HEK293 (cell line): ENCODE data around the gene TSPAN7.

ENCODE experiments used
- CTCF ChIA-PET: fragments of 350-600 bp; formaldehyde crosslinking; extraction: SDS; loops from one replicate; lab custom pipeline; 2021; ENCODE audit warnings: antibody characterized with exemption; lab: Yijun Ruan, JAX
- POLR2A ChIA-PET: fragments of 300-600 bp; formaldehyde crosslinking; extraction: SDS; loops from one replicate; lab custom pipeline; 2020; ENCODE audit warnings: antibody characterized with exemption, inconsistent platforms; lab: Yijun Ruan, JAX
- H3K27ac ChIP-seq: fragments of 200-500 bp; sonication (Bioruptor generic); 2 replicates; pipeline ENCODE4 v1.5.1; 2014; ENCODE audit warnings: low read depth, low read length, control low read depth, inconsistent platforms; ENCODE audit errors: extremely low read depth
- H3K36me3 ChIP-seq, 2 experiments: fragments of 200-500 bp in 1 of 2; sonication (Bioruptor generic) in 1 of 2; 1 replicate in 1 of 2; 2 replicates in 1 of 2; pipeline ENCODE4 v1.5.1; 2014 to 2017; ENCODE audit warnings: inconsistent platforms in 2 of 2, low read length in 2 of 2; ENCODE audit not compliant: control insufficient read depth in 2 of 2, insufficient read depth in 1 of 2
- H3K4me1 ChIP-seq: fragments of 200-500 bp; sonication (Bioruptor generic); 2 replicates; pipeline ENCODE4 v1.5.1; 2014; ENCODE audit warnings: mild to moderate bottlenecking, low read length, inconsistent platforms; ENCODE audit not compliant: control insufficient read depth, insufficient read depth
- H3K4me3 ChIP-seq: 2 replicates; pipeline ENCODE4 v1.5.1; 2011; ENCODE audit warnings: low read depth, mild to moderate bottlenecking, control low read depth, low read length, moderate library complexity
- H3K9me3 ChIP-seq: fragments of 200-500 bp; sonication (Bioruptor generic); 2 replicates; pipeline ENCODE4 v1.5.1; 2014; ENCODE audit warnings: low read depth, low read length, inconsistent platforms; ENCODE audit not compliant: control insufficient read depth, insufficient read depth
- GLIS1 ChIP-seq: fragments of 450-650 bp; formaldehyde crosslinking; IDR thresholded peaks from 2 replicates; pipeline ENCODE4 v1.5.1; 2016; ENCODE audit warnings: missing biosample characterization, missing genetic modification characterization
- INSM2 ChIP-seq: fragments of 450-650 bp; formaldehyde crosslinking; IDR thresholded peaks from 2 replicates; pipeline ENCODE4 v1.5.1; 2016; ENCODE audit warnings: missing biosample characterization, missing genetic modification characterization
- MYNN ChIP-seq: fragments of 450-650 bp; formaldehyde crosslinking; IDR thresholded peaks from 2 replicates; pipeline ENCODE4 v1.5.1; 2016; ENCODE audit warnings: missing biosample characterization, missing genetic modification characterization, borderline replicate concordance
- SALL2 ChIP-seq: fragments of 450-650 bp; formaldehyde crosslinking; IDR thresholded peaks from 2 replicates; pipeline ENCODE4 v1.5.0; 2017; ENCODE audit warnings: missing biosample characterization, mild to moderate bottlenecking, missing genetic modification characterization, borderline replicate concordance
- SCRT1 ChIP-seq: fragments of 450-650 bp; formaldehyde crosslinking; IDR thresholded peaks from 2 replicates; pipeline ENCODE4 v1.5.1; 2016; ENCODE audit warnings: missing biosample characterization, missing genetic modification characterization, borderline replicate concordance
- SETDB1 ChIP-seq: IDR thresholded peaks from one replicate; pipeline ENCODE4 v1.6.1; 2017; ENCODE audit warnings: mild to moderate bottlenecking, low read length, moderate library complexity, mixed read lengths; ENCODE audit not compliant: insufficient read length
- TRIM28 ChIP-seq: IDR thresholded peaks from 2 replicates; pipeline ENCODE4 v1.6.1; 2011; ENCODE audit warnings: low read length, control low read depth, borderline replicate concordance
- ZEB2 ChIP-seq: fragments of 450-650 bp; formaldehyde crosslinking; IDR thresholded peaks from 2 replicates; pipeline ENCODE4 v1.5.1; 2016; ENCODE audit warnings: missing biosample characterization, missing genetic modification characterization
- ZFP69B ChIP-seq: fragments of 450-650 bp; formaldehyde crosslinking; IDR thresholded peaks from 2 replicates; pipeline ENCODE4 v1.5.1; 2016; ENCODE audit warnings: missing biosample characterization, missing genetic modification characterization
- ZIC2 ChIP-seq: fragments of 450-650 bp; formaldehyde crosslinking; IDR thresholded peaks from 2 replicates; pipeline ENCODE4 v1.5.1; 2016; ENCODE audit warnings: missing biosample characterization, missing genetic modification characterization
- ZNF155 ChIP-seq: fragments of 450-650 bp; formaldehyde crosslinking; IDR thresholded peaks from 2 replicates; pipeline ENCODE4 v1.5.1; 2016; ENCODE audit warnings: missing biosample characterization, missing genetic modification characterization
- ZNF223 ChIP-seq: fragments of 450-650 bp; formaldehyde crosslinking; IDR thresholded peaks from 2 replicates; pipeline ENCODE4 v1.5.1; 2016; ENCODE audit warnings: missing biosample characterization, missing genetic modification characterization
- ZNF571 ChIP-seq: fragments of 450-650 bp; formaldehyde crosslinking; IDR thresholded peaks from 2 replicates; pipeline ENCODE4 v1.5.0; 2017; ENCODE audit warnings: missing biosample characterization, missing genetic modification characterization
- ZNF596 ChIP-seq: fragments of 450-650 bp; IDR thresholded peaks from 2 replicates; pipeline ENCODE4 v1.5.0; 2018; ENCODE audit warnings: missing biosample characterization, mild to moderate bottlenecking, missing genetic modification characterization, moderate library complexity
- ZNF776 ChIP-seq: fragments of 450-650 bp; formaldehyde crosslinking; IDR thresholded peaks from 2 replicates; pipeline ENCODE4 v1.5.0; 2017; ENCODE audit warnings: missing biosample characterization, missing genetic modification characterization, borderline replicate concordance
- ZNF843 ChIP-seq: fragments of 450-650 bp; formaldehyde crosslinking; IDR thresholded peaks from 2 replicates; pipeline ENCODE4 v1.5.1; 2016; ENCODE audit warnings: missing biosample characterization, missing genetic modification characterization
- ZXDB ChIP-seq: fragments of 450-650 bp; formaldehyde crosslinking; IDR thresholded peaks from 2 replicates; pipeline ENCODE4 v1.5.1; 2016; ENCODE audit warnings: missing biosample characterization, missing genetic modification characterization
- TF ChIP-seq, protein P1 (sequence below): fragments of 450-650 bp; formaldehyde crosslinking; IDR thresholded peaks from 2 replicates; pipeline ENCODE4 v1.5.1; 2016; ENCODE audit warnings: missing biosample characterization, missing genetic modification characterization
- TF ChIP-seq, protein P2 (sequence below): fragments of 450-650 bp; formaldehyde crosslinking; IDR thresholded peaks from 2 replicates; pipeline ENCODE4 v1.5.1; 2017; ENCODE audit warnings: missing biosample characterization, missing genetic modification characterization
- TF ChIP-seq, protein P3 (sequence below): fragments of 450-650 bp; formaldehyde crosslinking; IDR thresholded peaks from 2 replicates; pipeline ENCODE4 v1.5.1; 2017; ENCODE audit warnings: missing biosample characterization, missing genetic modification characterization
- TF ChIP-seq, protein P4 (sequence below): fragments of 450-650 bp; IDR thresholded peaks from 2 replicates; pipeline ENCODE4 v1.5.1; 2018; ENCODE audit warnings: missing biosample characterization, mild to moderate bottlenecking, missing genetic modification characterization
- TF ChIP-seq, protein P5 (sequence below): fragments of 450-650 bp; formaldehyde crosslinking; IDR thresholded peaks from 2 replicates; pipeline ENCODE4 v1.5.1; 2017; ENCODE audit warnings: missing biosample characterization, missing genetic modification characterization

The TSPAN7 gene

DNA sequence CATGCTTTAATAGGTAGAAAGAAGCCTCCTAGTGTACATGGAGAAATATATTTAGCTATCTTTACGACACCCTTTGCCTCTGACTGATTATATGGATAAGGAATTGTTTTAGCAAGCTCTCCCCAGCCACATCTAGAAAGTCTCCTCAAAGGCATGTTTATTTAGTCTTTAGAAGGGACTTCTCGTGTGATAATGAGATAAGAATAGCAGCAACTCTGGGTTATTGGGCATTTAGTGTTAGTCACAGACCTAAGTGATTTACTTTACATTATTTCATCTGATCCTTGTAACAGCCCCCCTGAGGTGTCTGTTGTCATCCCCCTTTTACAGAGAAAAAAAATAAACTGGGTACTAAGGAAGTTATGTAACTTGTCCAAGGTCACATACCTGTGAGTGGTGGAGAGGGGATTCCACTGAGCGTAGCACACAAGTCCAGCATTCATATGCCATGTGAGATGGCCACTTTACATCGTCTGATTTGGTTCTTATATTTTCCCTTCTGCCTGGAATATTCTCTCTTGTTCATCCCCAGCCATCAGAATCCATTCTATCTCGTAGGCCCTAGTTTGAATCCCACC is 77.7 kb downstream of the TSPAN7 start (continued):
- peak; percentile 16 for TF ChIP-seq SETDB1
- peak; percentile 98 for TF ChIP-seq TRIM28
- TF ChIP-seq, protein P1, sequence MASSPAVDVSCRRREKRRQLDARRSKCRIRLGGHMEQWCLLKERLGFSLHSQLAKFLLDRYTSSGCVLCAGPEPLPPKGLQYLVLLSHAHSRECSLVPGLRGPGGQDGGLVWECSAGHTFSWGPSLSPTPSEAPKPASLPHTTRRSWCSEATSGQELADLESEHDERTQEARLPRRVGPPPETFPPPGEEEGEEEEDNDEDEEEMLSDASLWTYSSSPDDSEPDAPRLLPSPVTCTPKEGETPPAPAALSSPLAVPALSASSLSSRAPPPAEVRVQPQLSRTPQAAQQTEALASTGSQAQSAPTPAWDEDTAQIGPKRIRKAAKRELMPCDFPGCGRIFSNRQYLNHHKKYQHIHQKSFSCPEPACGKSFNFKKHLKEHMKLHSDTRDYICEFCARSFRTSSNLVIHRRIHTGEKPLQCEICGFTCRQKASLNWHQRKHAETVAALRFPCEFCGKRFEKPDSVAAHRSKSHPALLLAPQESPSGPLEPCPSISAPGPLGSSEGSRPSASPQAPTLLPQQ (tag by site-specific recombination) = no peak
- TF ChIP-seq ZIC2 (tag by site-specific recombination) = peak; percentile 39; the same call in 1 of the 2 replicates
- no peak for TF ChIP-seq INSM2 (tag by site-specific recombination)
- peak; percentile 77 for TF ChIP-seq GLIS1
- TF ChIP-seq ZNF843 (tag by site-specific recombination) = peak; percentile 92
- TF ChIP-seq, protein P2, sequence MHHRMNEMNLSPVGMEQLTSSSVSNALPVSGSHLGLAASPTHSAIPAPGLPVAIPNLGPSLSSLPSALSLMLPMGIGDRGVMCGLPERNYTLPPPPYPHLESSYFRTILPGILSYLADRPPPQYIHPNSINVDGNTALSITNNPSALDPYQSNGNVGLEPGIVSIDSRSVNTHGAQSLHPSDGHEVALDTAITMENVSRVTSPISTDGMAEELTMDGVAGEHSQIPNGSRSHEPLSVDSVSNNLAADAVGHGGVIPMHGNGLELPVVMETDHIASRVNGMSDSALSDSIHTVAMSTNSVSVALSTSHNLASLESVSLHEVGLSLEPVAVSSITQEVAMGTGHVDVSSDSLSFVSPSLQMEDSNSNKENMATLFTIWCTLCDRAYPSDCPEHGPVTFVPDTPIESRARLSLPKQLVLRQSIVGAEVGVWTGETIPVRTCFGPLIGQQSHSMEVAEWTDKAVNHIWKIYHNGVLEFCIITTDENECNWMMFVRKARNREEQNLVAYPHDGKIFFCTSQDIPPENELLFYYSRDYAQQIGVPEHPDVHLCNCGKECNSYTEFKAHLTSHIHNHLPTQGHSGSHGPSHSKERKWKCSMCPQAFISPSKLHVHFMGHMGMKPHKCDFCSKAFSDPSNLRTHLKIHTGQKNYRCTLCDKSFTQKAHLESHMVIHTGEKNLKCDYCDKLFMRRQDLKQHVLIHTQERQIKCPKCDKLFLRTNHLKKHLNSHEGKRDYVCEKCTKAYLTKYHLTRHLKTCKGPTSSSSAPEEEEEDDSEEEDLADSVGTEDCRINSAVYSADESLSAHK (tag by site-specific recombination) = peak; percentile 27; the same call in 1 of the 2 replicates
- TF ChIP-seq ZEB2 (tag by site-specific recombination) = peak; percentile 40; the same call in 1 of the 2 replicates
- no peak for TF ChIP-seq ZNF155 (tag by site-specific recombination)
- TF ChIP-seq, protein P3, sequence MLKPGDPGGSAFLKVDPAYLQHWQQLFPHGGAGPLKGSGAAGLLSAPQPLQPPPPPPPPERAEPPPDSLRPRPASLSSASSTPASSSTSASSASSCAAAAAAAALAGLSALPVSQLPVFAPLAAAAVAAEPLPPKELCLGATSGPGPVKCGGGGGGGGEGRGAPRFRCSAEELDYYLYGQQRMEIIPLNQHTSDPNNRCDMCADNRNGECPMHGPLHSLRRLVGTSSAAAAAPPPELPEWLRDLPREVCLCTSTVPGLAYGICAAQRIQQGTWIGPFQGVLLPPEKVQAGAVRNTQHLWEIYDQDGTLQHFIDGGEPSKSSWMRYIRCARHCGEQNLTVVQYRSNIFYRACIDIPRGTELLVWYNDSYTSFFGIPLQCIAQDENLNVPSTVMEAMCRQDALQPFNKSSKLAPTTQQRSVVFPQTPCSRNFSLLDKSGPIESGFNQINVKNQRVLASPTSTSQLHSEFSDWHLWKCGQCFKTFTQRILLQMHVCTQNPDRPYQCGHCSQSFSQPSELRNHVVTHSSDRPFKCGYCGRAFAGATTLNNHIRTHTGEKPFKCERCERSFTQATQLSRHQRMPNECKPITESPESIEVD (tag by site-specific recombination) = peak; percentile 80

- CTCF ChIA-PET = no interaction called here
Measured at GRCh38 chrX:38639730-38640129, 78.4 kb downstream of the TSPAN7 start.

GRCh38 chrX:38641197-38641596 is 79.9 kb downstream of the TSPAN7 start:
- TF ChIP-seq ZNF596 (no peak), SALL2 (tag by site-specific recombination) (no peak), ZFP69B (no peak), SCRT1 (tag by site-specific recombination) (no peak), MYNN (tag by site-specific recombination) (no peak), ZNF571 (tag by site-specific recombination) (no peak)
- TF ChIP-seq, protein P4, sequence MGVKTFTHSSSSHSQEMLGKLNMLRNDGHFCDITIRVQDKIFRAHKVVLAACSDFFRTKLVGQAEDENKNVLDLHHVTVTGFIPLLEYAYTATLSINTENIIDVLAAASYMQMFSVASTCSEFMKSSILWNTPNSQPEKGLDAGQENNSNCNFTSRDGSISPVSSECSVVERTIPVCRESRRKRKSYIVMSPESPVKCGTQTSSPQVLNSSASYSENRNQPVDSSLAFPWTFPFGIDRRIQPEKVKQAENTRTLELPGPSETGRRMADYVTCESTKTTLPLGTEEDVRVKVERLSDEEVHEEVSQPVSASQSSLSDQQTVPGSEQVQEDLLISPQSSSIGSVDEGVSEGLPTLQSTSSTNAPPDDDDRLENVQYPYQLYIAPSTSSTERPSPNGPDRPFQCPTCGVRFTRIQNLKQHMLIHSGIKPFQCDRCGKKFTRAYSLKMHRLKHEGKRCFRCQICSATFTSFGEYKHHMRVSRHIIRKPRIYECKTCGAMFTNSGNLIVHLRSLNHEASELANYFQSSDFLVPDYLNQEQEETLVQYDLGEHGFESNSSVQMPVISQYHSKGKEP = no peak
- ChIA-PET POLR2A (no interaction called here), CTCF (interaction anchor here (1.1 kb wide), 1 partner anchor 12 kb away, joined by 3 read pairs; no protein-coding TSS in a partner anchor)
- H3K4me1 ChIP-seq = peaks cover 14% of the 10 kb centered on the region
- H3K36me3 ChIP-seq = no peaks in the 10 kb centered on the region
- no peak overlapping the region for H3K4me3 ChIP-seq
- H3K9me3 ChIP-seq = no peaks in the 10 kb centered on the region
- no peak overlapping the region for H3K27ac ChIP-seq

More at GRCh38 chrX:38639730-38640129, 78.4 kb downstream of the TSPAN7 start:
- Histone ChIP-seq H3K9me3 (no peaks in the 10 kb centered on the region), H3K4me3 (no peak overlapping the region), H3K36me3 (no peaks in the 10 kb centered on the region), H3K4me1 (peaks cover 14% of the 10 kb centered on the region), H3K27ac (no peak overlapping the region; the same call in 1 of the 2 replicates)
- POLR2A ChIA-PET = no interaction called here
- no peak for TF ChIP-seq ZNF223
- TF ChIP-seq, protein P5, sequence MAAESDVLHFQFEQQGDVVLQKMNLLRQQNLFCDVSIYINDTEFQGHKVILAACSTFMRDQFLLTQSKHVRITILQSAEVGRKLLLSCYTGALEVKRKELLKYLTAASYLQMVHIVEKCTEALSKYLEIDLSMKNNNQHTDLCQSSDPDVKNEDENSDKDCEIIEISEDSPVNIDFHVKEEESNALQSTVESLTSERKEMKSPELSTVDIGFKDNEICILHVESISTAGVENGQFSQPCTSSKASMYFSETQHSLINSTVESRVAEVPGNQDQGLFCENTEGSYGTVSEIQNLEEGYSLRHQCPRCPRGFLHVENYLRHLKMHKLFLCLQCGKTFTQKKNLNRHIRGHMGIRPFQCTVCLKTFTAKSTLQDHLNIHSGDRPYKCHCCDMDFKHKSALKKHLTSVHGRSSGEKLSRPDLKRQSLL = no peak
- no peak for TF ChIP-seq ZNF776 (tag by site-specific recombination)
- no peak for TF ChIP-seq ZXDB (tag by site-specific recombination)
